GM12892 (cell line): ENCODE data around the gene SDK1.

Experiments
- POLR2A ChIP-seq: IDR thresholded peaks from 2 replicates; pipeline ENCODE4 v1.6.1; 2011; ENCODE audit warnings: low read depth, low read length, control low read depth
- POLR2AphosphoS5 ChIP-seq: IDR thresholded peaks from 2 replicates; pipeline ENCODE4 v1.6.1; 2011; ENCODE audit warnings: low read depth, low read length, control low read depth
- TAF1 ChIP-seq: IDR thresholded peaks from 2 replicates; pipeline ENCODE4 v1.6.1; 2011; ENCODE audit warnings: low read depth, mild to moderate bottlenecking, control low read depth, low read length, borderline replicate concordance

GRCh38 chr7:3494947-3495346, 193.9 kb downstream of the SDK1 start:
- TF ChIP-seq POLR2AphosphoS5, result no peak
- no peak for TF ChIP-seq POLR2A
- TF ChIP-seq TAF1, result no peak
